HS-5 (cell line): Measurements from ENCODE around the gene KRTAP5-6.
"Not testable (repeated sequence)": the region's sequence is repeated elsewhere in the genome, so short reads cannot be mapped to it uniquely, and the experiment has no call there.

ENCODE experiments used
- DNase-seq: peaks from one replicate; pipeline ENCODE4 v3.0.0-alpha.2; 2012; ENCODE audit warnings: low read depth

The KRTAP5-6 gene

DNA sequence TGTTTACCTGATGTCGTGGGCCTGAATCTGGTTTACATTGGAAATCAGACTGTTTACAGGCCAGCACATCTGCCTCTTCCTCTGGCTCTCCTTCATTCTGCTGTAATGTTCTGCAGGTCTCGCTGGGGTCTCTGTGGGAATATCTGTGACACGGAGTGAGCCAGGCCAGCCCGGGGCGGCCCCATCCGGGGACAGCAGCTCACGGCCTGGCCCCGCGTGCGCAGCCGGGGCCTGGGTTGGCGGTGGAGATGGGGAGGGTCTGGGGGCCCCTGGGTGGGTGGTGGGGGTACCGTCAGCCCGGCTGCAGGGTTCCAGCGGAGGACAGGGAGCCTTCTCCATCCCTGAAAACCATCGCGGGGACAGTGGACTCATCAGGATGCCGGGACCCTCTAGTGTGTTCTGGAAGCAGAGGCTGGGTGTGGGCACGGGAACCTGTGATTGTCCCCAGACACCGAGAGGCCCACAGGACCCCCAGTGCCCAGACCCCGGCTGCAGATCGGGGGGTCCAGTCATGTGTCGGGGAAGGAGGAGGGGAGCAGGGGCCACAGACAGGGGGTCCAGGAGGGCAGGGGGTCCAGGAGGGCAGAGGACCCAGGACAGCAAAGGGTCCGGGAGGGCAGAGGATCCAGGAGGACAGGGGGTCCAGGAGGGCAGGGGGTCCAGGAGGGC lies 13.0 kb upstream of the KRTAP5-6 start:
- DNase-seq, result not testable (repeated sequence)

- DNase-seq, result not testable (repeated sequence)
These were observed 11.8 kb upstream of the KRTAP5-6 start for GRCh38 chr11:1684886-1685874.

GRCh38 chr11:1686220-1686619 lies 10.8 kb upstream of the KRTAP5-6 start:
- DNase-seq, result not testable (repeated sequence)

DNA sequence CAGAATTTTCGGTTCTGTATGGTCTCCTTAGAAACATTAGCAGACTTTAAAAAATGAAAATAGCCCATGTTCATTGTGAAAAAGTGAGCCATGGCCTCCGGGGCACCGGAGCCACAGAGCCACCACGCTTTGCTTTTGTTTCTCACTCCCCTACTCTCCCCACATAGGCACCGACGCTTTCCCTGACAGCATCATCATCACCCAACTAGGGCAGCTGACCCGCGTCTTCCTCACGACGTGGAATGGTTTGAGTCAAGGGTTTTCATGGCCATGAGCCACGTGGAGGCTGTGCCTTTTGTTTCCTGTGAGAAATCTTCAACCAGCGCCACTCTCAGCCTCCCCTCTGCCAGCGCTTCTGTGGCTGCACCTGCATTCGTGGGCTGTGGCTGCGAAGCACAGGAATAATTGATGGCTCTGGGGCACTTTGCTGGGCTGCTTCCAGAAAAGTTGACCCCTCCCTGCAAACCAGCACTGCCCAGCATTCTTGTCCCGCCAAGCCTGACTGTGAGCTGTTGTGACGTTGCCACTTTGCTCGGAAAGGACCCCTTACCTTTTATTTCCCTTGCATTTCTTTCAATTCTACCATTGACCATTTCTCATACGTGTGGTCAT lies 8.6 kb upstream of the KRTAP5-6 start:
- DNase-seq, result not testable (repeated sequence)

DNA sequence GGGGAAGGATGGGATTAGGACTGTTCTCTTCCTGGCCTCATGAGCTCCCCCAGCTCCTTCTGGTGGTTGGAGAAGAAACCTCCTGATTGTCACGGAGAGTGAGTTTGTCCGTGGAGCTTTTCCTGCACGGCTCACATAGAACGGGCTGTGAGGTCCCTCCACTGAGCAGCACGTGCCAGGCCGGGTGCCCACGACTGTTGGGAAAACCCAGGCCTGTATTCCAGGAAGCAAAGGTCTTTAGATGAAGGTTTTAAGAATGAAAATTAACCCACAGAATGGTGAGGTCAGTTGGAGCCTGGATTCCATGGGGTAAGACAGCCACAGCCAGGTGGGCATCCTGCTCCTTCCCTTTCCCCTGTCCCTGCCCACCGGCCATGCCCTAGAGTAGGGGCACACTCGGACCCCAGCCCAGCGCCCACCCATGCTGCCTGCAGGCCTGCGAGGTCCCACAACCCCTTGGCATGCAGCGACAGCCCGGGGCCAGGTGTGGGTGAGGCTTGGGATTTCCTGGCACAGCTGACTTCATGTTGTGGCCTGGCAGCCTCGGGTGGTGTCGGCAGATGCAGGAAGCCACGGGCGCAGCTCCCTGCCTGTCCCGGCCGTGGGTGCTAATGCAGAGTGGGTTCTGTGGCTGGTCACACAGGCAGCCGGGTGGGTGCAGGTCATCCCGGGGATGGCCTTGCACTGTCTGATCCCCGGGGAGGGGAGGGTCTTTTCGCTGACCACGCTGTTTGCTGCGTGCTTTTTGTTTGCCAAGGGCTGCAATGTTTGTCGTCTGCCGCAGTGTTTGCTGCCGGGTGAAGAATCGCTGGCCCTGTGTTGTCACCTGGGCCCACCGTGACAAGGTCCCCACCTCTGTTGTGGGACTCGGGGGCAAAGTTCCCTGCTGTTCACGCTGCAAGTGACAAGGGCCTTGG lies 7.5 kb upstream of the KRTAP5-6 start:
- not testable (repeated sequence) for DNase-seq

DNA sequence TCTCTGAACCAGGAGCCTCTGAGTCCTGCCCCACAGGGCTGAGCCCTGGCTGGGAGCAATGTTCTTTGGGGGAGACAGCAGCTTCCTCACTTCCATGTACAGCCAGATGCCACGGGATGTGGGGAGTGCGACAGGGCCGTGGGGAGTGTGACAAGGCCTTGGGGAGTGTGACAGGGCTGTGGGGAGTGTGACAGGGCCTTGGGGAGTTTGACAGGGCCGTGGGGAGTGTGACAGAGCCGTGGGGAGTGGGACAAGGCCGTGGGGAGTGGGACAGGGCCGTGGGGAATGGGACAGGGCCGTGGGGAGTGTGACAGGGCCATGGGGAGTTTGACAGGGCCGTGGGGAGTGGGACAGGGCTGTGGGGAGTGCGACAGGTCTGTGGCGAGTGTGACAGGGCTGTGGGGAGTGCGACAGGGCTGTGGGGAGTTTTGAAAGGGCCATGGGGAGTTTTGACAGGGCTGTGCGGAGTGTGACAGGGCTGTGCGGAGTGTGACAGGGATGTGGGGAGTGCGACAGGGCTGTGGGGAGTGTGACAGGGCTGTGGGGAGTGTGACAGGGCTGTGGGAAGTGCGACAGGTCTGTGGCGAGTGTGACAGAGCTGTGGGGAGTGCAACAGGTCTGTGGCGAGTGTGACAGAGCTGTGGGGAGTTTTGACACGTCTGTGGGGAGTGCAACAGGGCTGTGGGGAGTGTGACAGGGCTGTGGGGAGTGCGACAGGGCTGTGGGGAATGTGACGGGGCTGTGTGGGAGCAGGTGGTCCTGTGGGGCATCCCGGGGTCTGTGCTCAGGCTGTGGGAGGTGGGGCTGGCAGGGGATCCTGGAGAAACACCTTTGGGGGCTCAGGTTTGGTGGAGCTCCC lies 6.6 kb upstream of the KRTAP5-6 start:
- no peak for DNase-seq

- no peak for DNase-seq
These were observed 5.7 kb upstream of the KRTAP5-6 start for GRCh38 chr11:1691026-1691877.

DNA sequence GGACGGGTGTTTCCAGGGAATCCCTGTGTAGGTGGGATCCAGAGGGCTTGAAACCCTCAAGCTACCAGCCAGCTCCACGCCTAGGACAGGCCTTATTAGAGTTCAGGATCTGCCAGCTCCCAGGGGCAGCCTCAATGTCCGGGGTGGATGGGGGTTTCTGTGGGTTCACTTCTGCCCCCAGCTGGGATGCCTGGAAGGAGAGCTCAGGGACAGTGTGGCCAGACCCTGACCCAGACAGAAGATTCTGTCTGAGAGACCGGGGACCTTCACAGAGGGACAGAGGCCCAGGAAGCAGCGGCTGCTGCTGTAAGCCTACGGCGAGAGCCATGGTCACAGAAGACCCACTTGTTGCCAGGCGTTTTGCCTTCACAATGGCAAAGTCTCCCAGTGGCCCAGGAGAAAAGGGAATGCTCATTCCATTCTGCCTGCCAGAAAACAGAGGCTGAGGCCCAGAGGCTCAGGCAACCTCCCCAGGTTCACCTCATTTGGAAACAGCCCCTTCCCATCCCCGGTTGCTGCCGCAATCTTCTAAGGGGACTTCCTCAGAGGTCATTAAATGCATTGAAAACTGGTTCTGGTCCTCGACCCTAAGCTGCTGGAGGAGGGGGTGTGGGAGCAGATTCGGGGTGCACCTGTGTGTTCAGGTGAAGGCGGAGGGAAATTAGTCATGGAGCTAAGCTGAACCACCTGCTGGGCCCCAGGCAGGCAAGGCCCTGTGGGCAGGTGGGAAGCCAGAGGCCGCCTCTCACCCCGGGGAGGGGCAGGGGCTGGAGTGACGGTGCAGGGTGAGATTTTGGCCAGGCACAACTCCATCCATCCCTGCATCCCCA lies 4.9 kb upstream of the KRTAP5-6 start:
- DNase-seq, result no peak

DNA sequence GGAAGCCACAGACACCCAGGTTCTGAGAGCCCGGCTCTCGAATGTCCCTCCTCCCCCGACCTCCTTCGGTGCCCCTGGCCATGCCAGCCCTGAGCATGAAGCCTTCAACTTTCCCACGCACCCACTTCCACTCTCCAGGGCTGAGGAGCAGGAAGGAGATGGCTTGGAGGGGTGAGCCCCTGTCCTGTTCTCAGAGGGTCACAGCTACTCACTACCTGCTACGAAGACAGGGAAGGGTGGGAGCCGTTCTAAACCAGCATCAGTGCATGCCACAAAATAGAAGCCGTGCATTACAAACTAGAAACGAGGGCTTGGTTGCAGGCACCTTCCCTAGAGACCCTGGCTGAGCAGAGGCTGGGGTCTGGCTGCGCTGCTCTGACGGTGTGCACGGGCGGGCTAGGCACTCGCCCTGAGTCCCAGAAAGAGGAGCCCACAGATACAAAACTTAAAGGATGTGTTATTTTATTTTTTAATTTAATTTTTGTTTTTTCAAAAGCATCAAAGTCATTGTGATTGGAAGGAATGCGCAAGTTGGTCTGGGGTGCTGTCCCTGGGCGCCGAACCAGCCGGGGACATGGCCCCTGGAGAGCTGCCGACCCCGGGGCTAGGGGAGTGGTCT lies 4.2 kb upstream of the KRTAP5-6 start:
- DNase-seq, result no peak

GRCh38 chr11:1693327-1694063 lies 3.5 kb upstream of the KRTAP5-6 start:
- peak; percentile 22 for DNase-seq

- peak; percentile 19 for DNase-seq
These were observed 2.7 kb upstream of the KRTAP5-6 start for GRCh38 chr11:1694064-1694845.

DNA sequence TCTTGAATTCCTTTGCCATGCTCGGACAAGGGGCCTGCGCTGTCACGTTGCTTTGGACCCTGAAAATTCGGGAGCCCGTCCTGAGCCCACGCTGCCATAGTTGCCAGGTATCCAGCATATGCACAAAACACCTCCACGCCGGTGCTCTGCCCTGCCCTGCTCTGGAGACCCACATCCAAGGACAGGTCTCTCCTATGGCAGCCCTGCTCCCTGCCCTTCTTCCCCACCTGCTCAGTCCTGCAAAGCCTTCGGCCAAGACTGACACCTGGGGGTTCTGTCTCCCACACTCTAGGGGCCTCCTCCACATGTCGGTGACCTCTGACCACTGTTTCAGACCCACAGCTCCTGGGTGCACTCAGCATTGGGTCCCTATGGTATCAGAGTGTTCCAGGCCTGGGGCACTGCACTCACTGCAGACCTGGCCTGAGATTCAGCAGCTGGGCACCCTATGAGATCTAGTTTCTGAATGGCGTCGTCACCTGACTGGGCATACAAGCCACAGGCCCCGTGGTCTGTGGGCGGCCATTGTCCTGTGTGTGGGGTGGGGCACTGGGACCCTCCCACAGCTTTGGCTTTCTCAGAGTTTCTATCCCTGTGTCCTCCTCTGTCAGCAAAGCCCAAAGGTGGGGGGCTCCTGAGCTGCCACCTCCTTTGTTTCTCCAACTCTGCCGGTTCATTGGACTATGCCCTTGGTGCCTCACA lies 2.0 kb upstream of the KRTAP5-6 start:
- no peak for DNase-seq

GRCh38 chr11:1695548-1696108 lies 1.4 kb upstream of the KRTAP5-6 start:
- DNase-seq, result no peak

DNA sequence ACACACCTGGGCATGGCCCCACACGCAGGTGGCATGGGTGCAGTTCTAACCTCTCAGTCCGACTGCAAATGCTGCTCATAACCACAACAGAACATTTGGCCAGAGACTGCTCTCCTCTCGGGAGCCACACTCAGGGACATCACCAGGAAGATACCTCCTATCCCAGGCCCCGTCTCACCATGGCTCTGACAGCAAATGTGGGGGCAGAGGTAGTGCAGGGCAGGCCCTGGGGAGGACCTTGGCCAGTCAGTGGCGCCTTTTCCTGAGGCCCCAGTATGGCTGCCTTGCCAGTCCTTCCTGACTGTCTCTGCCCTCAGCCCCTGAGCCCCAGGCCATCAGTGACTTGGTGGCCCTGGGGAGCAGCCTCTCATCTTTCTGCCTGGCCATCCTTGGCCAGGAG lies 2.8 kb downstream of the KRTAP5-6 start:
- DNase-seq, result no peak

DNA sequence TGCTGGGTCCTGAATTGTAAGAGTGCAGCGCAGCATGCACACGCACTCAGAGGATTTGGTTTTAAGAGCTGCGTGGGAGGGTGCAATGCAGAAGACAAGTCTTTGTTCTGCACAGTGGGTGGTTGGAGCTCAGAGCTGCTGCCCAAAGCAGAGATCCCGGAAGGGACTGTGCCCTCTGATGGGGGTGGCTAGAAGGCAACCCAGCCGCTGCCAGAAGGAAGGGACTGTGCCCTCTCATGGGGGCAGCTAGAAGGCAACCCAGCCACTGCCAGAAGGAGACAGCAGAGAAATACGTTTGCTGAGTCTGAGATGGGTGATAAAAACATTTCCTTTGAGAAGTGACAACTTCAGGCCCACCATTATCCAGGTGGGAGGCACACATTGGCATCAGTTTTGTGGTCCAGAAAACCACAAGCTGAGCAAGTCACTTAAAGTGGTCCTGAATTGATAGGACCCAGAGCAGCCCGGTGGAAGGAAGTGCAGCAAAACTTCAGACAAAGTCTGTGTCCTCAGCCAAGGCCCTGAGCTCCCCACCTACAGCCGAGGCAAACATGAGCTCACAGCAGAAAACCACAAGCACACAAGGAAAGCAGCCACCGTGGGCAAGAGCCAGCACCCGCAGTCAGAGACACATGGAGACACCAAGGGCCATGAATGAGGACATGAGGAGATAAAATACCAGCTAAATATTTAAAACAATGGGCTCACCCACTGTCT lies 4.3 kb downstream of the KRTAP5-6 start:
- no peak for DNase-seq
